B cell (primary cell): ENCODE results near the gene LRCH1.

Experiments
- CTCF ChIP-seq: fragments of 200-600 bp; IDR thresholded peaks from one replicate; pipeline ENCODE4 v1.8.0; 2022; ENCODE audit warnings: antibody characterized with exemption, mild to moderate bottlenecking
- EZH2 ChIP-seq: IDR thresholded peaks from 2 replicates; pipeline ENCODE4 v1.6.1; 2012; ENCODE audit warnings: borderline replicate concordance, low read depth, mild to moderate bottlenecking, moderate library complexity, low read length; ENCODE audit not compliant: insufficient read depth, poor library complexity, severe bottlenecking

GRCh38 chr13:46530084-46530935 lies 22.7 kb upstream of the LRCH1 start:
- no peak for TF ChIP-seq CTCF
- TF ChIP-seq EZH2, result no peak
